Stimulated activated naive CD4-positive, alpha-beta T cell treated with Interleukin-2 at 50 U/mL for 16 hours (primary cell): Measurements from ENCODE around the gene TRAF2.

ENCODE experiments used
- DNase-seq: peaks from one replicate; lab custom pipeline; 2025; lab: John Stamatoyannopoulos, UW

The TRAF2 gene

DNA sequence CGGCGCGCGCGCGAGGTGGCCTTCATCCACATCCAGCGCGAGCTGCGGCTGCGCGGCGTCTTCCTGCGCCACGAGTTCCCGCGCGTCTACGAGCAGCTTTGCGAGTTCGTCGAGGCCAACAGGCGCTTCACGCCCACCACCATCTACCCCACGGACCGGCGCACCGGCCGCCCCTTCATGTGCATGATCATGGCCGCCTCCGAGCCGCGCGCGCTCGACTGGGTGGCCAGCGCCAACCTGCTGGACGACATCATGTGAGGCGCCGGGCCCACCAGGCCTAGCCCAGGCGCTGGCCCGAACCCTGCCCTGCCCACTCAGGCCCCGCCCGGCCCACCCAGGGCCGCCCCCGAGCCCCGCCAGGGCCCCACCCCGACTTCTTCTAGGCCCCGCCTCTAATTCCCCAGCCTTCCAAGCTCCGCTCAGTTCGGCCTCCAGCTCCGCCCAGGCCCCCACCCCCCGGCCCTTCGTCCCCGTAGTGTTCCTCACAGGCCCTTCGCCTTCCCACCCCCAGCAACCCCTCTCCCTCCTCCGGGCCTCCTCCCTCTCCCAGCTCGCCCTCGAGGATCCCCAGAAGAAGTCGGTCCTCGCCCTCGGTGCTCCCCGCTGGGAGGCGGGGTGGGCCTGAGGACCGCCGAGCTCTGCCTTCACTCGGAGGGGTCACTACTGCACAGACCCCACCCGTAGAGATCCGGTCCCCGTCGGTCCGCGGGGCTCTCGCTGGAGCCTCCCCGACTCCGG is 39.1 kb upstream of the TRAF2 start:
- DNase-seq = no peak

GRCh38 chr9:136847826-136848392 is 38.4 kb upstream of the TRAF2 start:
- DNase-seq = peak; percentile 78

DNA sequence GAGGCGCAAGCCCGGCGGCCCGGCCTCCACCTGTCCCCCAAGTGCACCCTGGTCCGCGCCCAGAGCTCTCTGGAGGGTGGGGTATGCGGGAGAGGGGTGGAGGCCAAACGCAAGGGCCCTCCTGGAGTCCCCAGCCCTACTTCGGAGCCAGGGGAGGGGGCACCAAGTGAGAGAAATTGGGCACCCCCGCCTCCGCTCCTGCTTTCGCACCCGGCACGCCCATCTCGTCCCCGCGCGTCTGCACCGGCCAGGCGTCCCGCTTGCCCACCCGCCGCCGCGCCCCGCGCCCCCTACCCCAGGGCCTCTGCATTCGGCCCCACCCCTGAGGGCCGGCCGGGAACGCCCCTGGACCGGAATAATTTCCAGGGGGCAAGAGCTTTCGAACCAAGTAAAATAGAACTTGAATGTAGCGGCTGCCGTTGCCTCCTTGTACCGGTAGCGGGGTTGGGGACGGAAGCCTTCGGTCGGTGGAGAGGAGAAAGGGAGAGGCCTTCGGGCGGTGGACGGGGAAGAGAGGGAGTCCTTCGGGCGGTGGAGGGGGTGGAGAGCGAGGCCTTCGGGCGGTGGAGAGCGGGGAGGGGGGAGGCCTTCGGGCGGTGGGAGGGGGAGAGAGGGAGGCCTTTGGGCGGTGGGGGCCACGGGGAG is 37.8 kb upstream of the TRAF2 start:
- DNase-seq = peak; percentile 42

GRCh38 chr9:136849038-136849959 is 37.0 kb upstream of the TRAF2 start, which contains the start of gene PHPT1:
Gene PHPT1, plus strand, starts transcription at chr9:136849409. Its CDS starts 22 bp downstream, at chr9:136849431.
- DNase-seq = peak; percentile 98

- no peak for DNase-seq
These were observed 36.1 kb upstream of the TRAF2 start for GRCh38 chr9:136849960-136850865.

- no peak for DNase-seq
These were observed 35.2 kb upstream of the TRAF2 start for GRCh38 chr9:136850866-136851775.

DNA sequence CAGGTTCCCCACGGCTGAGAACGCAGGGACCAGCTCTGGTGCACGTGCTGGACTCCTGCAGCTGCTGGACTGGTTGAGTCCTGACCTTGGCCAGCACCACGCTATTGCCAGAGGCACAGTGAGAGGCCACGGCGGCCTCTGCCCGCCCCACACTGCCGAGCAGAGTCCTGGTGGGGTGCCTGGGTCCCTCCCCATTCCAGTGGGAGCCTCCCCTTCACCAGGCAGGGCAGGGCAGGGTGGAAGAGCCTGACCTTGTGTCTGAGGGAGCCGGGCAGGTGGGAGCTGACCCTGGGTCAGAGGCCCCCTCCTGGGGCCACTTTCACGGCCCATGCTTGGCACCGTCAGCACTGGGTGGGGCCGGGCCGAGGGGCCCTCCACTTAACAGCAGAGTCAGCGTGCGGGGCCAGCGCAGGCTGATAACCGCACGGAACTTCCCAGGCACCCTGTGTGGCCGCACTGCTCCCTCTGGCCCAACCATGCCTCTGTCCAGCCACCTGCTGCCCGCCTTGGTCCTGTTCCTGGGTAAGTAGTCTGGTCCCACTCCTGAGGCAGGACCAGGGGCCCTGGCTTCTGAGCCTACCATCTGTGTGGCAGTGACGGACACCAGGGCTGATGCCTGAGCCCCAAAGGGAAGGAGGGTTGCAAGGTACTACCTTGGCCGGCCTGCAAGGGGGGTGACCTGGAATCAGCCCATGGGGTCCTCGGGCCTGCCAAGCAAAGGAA is 34.2 kb upstream of the TRAF2 start, which contains the start of gene MAMDC4:
Gene MAMDC4, plus strand, starts transcription at position 406 of the 723 bp plus-strand sequence. Its CDS starts 71 bp downstream, at position 477.
- DNase-seq = no peak

GRCh38 chr9:136852664-136853595 is 33.4 kb upstream of the TRAF2 start:
- no peak for DNase-seq

DNA sequence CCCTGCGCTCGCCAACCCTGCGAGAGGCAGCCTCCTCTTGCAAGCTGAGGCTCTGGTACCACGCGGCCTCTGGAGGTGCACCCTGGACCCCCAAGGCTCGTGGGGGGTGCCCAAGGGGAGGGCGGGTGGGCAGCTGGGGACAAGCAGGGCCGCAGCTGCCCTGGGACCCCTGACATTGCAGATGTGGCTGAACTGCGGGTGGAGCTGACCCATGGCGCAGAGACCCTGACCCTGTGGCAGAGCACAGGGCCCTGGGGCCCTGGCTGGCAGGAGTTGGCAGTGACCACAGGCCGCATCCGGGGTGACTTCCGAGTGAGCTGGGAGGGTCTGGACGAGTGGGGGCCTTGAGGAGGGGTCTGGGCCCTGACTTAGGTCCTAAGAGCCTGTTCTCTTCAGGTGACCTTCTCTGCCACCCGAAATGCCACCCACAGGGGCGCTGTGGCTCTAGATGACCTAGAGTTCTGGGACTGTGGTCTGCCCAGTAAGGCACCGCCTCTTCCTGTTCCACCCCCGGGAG is 32.7 kb upstream of the TRAF2 start:
- DNase-seq = no peak

DNA sequence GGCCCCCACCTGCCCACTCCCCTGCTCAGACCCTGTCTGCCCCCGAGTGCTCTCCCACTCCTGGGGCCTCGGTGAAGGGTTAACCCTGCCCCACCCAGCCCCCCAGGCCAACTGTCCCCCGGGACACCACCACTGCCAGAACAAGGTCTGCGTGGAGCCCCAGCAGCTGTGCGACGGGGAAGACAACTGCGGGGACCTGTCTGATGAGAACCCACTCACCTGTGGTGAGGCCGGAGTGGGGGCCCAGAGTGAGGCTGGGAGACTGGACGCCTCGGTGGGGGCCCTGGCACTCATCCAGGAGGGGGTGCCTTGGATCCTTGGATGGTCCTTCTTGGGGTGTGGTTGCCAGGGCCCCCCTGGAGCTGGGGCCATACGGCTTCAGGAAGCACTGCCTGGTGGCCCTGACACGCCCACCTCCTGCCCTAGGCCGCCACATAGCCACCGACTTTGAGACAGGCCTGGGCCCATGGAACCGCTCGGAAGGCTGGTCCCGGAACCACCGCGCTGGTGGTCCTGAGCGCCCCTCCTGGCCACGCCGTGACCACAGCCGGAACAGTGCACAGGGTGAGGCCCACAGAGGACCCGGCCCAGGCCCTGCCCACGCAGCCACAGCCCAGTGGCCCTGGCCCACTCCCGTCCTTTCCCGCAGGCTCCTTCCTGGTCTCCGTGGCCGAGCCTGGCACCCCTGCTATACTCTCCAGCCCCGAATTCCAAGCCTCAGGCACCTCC is 32.0 kb upstream of the TRAF2 start:
- DNase-seq = no peak

DNA sequence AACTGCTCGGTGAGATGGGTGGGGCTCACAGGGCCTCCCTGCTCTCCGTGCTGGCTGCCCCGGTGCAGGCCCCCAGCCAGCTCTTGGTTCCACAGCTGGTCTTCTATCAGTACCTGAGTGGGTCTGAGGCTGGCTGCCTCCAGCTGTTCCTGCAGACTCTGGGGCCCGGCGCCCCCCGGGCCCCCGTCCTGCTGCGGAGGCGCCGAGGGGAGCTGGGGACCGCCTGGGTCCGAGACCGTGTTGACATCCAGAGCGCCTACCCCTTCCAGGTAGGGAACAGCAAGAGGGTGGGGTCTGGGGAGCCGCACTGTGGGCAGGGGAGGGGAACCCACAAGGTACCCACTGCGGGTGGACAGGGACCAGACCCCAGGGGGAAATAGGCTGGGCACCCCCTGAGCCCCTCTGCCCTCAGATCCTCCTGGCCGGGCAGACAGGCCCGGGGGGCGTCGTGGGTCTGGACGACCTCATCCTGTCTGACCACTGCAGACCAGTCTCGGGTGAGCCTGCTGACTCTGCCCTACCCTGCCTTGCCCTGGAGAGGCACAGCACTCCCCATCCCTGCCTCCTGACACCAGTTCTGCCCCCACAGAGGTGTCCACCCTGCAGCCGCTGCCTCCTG is 31.4 kb upstream of the TRAF2 start:
- DNase-seq = no peak

DNA sequence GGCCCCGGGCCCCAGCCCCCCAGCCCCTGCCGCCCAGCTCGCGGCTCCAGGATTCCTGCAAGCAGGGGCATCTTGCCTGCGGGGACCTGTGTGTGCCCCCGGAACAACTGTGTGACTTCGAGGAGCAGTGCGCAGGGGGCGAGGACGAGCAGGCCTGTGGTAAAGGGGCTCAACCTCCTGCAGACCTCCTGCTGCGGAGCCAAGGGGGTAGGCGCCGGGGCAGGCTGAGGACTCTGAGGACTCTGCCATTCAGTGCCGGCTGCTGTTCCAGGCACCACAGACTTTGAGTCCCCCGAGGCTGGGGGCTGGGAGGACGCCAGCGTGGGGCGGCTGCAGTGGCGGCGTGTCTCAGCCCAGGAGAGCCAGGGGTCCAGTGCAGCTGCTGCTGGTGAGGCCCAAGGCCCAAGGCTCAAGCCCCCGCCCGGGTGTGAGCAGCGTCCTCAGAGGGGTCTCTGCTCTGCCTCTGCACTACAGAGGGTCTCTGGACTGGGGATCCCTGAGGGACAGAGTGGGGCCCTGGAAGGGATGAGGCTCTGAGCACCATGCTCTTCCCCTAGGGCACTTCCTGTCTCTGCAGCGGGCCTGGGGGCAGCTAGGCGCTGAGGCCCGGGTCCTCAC is 30.7 kb upstream of the TRAF2 start:
- no peak for DNase-seq

DNA sequence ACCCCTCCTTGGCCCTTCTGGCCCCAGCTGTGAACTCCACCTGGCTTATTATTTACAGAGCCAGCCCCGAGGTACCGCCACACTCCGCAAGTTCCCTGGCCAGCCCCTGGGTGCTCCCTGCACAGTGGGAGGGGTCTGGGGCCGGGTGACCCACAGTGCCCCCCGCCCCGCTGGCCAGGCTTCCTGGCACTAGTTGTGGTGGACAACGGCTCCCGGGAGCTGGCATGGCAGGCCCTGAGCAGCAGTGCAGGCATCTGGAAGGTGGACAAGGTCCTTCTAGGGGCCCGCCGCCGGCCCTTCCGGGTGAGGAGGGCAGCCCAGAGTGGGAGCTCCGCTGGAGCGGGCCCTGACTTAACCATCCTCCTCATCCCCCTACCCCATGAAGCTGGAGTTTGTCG is 30.2 kb upstream of the TRAF2 start:
- DNase-seq = no peak

- DNase-seq = no peak
These were observed 29.7 kb upstream of the TRAF2 start for GRCh38 chr9:136856541-136857141.

- no peak for DNase-seq
These were observed 29.1 kb upstream of the TRAF2 start for GRCh38 chr9:136857166-136857565.
